ENCODE results near the gene AKT1S1. TPM values are rescaled to one million over a fixed set of nuclear protein-coding genes. Genes with fewer than 3 reads are reported as not detected.
A peak's percentile ranks its signal among the peaks of the same experiment; 100 is the strongest.

Gene AKT1S1
- total RNA-seq, 2 experiments from 2014 or later = 15.1 to 15.8 TPM

DNA sequence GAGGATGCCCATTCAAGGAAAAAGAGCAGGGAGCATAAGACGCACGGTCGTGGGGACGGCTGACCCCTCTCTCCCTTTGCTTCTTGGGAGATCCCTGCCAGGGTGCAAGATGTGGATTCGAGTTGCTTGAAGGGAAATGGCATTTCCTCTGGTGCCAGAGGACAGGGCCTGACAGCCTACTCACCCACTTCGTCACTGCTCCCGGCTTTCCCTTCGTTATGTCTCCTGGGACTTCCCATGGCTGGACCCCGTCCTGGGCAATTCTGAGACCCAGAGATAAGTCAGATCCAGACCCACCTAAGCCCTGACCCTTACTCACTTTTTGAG, 1.6 kb upstream of the AKT1S1 start:
- TF ChIP-seq, protein P1, sequence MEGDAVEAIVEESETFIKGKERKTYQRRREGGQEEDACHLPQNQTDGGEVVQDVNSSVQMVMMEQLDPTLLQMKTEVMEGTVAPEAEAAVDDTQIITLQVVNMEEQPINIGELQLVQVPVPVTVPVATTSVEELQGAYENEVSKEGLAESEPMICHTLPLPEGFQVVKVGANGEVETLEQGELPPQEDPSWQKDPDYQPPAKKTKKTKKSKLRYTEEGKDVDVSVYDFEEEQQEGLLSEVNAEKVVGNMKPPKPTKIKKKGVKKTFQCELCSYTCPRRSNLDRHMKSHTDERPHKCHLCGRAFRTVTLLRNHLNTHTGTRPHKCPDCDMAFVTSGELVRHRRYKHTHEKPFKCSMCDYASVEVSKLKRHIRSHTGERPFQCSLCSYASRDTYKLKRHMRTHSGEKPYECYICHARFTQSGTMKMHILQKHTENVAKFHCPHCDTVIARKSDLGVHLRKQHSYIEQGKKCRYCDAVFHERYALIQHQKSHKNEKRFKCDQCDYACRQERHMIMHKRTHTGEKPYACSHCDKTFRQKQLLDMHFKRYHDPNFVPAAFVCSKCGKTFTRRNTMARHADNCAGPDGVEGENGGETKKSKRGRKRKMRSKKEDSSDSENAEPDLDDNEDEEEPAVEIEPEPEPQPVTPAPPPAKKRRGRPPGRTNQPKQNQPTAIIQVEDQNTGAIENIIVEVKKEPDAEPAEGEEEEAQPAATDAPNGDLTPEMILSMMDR (IDR thresholded peaks at IDR 0.05) = no peak
- intact Hi-C loops (cut with DNase I, micrococcal nuclease) = loop anchor here (1.0 to 10.0 kb wide), 5 partner anchors 12 to 1244 kb away; partner anchors contain the start of genes AP2A1 (in 1 of the 2), ATF5 (in 1 of the 2), DBP (in 1 of the 2) and NUP62 (in 1 of the 2)
- H3K36me3 Mint-ChIP-seq (ENCODE audit: low read depth) = peaks cover 43% of the 10 kb centered on the region
- Histone ChIP-seq H3K27ac (ENCODE audit: low read depth in 1 of 2, low read length in 2 of 2) (peak overlapping the region; percentile 98 to 100), H3K27me3 (ENCODE audit: control insufficient read depth in 1 of 2, insufficient read depth in 2 of 2, low read length in 2 of 2) (no peaks in the 10 kb centered on the region), H3K4me1 (ENCODE audit: insufficient read depth, low read length) (peaks cover 32% of the 10 kb centered on the region), H3K9me3 (ENCODE audit: control insufficient read depth in 1 of 2, insufficient read depth in 1 of 2, low read length in 2 of 2) (peaks cover 0 to 3% of the 10 kb centered on the region in 2 experiments), H3K36me3 (ENCODE audit: insufficient read depth, low read length) (peaks cover 51% of the 10 kb centered on the region), H3K4me3 (ENCODE audit: low read length) (peak overlapping the region; percentile 88)
- ATAC-seq (ENCODE audit: poor library complexity) (no peak), DNase-seq (no peak)
- ChIA-PET POLR2A (interaction anchor here (3.1 to 3.7 kb wide), 2 partner anchors 19 to 50 kb away, joined by 15 to 41 read pairs; partner anchors contain the start of genes ATF5, IL4I1 and NUP62), CTCF (no interaction called here)
- H3K27ac Mint-ChIP-seq = no peak overlapping the region
- no peaks in the 10 kb centered on the region for H3K27me3 Mint-ChIP-seq
- no peak overlapping the region for H3K4me3 Mint-ChIP-seq
- peaks cover 18% of the 10 kb centered on the region for H3K4me1 Mint-ChIP-seq (ENCODE audit: low read depth)
- H3K9me3 Mint-ChIP-seq = no peaks in the 10 kb centered on the region

DNA sequence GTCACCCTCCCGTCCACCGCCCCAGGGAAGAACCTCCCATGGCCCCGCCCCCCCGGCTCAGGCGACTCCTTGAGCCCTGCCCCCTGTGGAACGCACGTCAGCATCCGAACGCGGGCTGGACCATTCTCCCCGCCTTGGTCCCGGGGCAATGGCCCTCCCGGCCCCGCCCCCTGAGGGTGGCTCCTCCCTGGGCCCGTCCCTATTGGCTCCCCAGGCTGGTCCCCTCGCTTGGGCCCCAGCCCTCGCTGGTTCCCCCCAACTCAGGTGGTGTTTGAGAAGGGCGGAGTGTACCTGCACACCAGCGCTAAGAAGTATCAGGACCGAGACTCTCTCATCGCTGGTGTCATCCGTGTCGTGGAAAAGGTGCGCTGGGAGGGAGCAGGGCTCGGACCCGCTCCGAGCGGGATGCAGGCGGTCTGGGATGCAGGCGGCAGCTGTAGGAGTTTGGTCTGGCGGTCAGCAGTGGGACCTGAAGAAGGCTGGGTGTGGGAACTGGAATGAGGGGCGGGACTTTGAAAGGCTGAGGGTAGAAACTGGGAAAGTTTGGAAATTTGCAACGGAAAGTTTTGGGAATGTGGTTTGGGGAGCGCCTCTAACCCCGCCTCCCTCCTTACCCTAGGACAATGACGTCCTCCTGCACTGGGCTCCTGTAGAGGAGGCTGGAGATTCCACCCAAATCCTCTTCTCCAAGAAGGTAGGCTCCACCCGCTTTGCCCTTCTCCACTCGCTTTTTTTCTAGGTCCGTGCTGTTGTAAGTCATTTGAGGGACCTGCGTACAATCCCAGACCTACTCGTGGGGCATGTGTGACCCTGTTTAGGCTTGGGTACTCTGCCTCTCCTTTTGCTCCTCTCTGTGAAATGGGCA, 956 bp upstream of the AKT1S1 start:
- Histone ChIP-seq H3K27me3 (ENCODE audit: control insufficient read depth in 1 of 2, insufficient read depth in 2 of 2, low read length in 2 of 2) (no peaks in the 10 kb centered on the region), H3K27ac (ENCODE audit: low read depth in 1 of 2, low read length in 2 of 2) (peak overlapping the region; percentile 98 to 100), H3K9me3 (ENCODE audit: control insufficient read depth in 1 of 2, insufficient read depth in 1 of 2, low read length in 2 of 2) (peaks cover 0 to 3% of the 10 kb centered on the region in 2 experiments), H3K36me3 (ENCODE audit: insufficient read depth, low read length) (peaks cover 45% of the 10 kb centered on the region), H3K4me3 (ENCODE audit: low read length) (peak overlapping the region; percentile 88), H3K4me1 (ENCODE audit: insufficient read depth, low read length) (peaks cover 32% of the 10 kb centered on the region)
- Mint-ChIP-seq H3K4me3 (no peak overlapping the region), H3K36me3 (ENCODE audit: low read depth) (peaks cover 37% of the 10 kb centered on the region), H3K9me3 (no peaks in the 10 kb centered on the region), H3K27me3 (no peaks in the 10 kb centered on the region), H3K4me1 (ENCODE audit: low read depth) (peaks cover 18% of the 10 kb centered on the region), H3K27ac (no peak overlapping the region)
- TF ChIP-seq, protein P1 (IDR thresholded peaks at IDR 0.05) = no peak
- ATAC-seq (ENCODE audit: poor library complexity) (peak; percentile 59), DNase-seq (peak; percentile 97 to 99 (median 97))
- ChIA-PET CTCF (interaction anchor here (0.6 to 2.0 kb wide), 3 partner anchors 12 to 160 kb away, joined by 3 to 8 read pairs (median 3); no protein-coding TSS in a partner anchor), POLR2A (interaction anchor here (0.7 to 3.7 kb wide), 19 partner anchors 11 to 885 kb away, joined by 3 to 63 read pairs (median 9); partner anchors contain the start of genes AP2A1, ATF5, FUZ and GYS1)
- intact Hi-C loops (cut with DNase I, micrococcal nuclease) = loop anchor here (1.0 to 10.0 kb wide), 8 partner anchors 11 to 1243 kb away; partner anchors contain the start of genes FUZ (in 2 of the 2), AP2A1 (in 1 of the 2), ATF5 (in 1 of the 2) and DBP (in 1 of the 2)

DNA sequence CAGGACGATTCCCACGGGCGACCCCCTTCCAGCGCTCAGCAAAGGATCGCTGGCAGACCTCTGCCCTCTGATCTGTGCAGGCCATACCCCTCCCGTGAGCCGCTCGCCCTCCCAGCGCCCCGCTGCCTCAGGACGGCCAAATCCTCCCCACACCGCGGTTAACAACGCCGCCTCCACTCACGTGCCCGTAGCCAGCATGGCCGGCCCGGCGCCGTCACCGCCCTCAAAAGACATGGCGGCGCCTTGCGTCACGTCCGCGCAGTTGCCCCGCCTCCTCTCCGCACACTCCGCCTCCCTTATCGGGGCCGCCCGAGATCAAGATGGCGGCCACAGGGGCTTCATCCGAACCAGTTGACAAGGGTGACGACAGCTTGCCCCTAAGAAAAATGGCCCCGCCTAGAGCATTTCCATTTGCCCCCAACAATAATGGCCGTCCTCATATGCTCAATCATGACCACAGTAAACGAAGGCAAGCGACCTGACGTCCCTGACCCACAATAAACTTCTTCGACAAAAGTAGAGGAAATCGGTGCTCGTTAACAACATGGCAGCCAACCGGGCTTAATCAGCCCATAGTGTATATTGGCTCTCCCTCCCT, 634 bp downstream of the AKT1S1 start:
- Histone ChIP-seq H3K27ac (ENCODE audit: low read depth in 1 of 2, low read length in 2 of 2) (peak overlapping the region; percentile 98 to 100), H3K9me3 (ENCODE audit: control insufficient read depth in 1 of 2, insufficient read depth in 1 of 2, low read length in 2 of 2) (no peaks in the 10 kb centered on the region), H3K4me3 (ENCODE audit: low read length) (peak overlapping the region; percentile 88), H3K4me1 (ENCODE audit: insufficient read depth, low read length) (peaks cover 39% of the 10 kb centered on the region), H3K27me3 (ENCODE audit: control insufficient read depth in 1 of 2, insufficient read depth in 2 of 2, low read length in 2 of 2) (no peaks in the 10 kb centered on the region), H3K36me3 (ENCODE audit: insufficient read depth, low read length) (peaks cover 30% of the 10 kb centered on the region)
- Mint-ChIP-seq H3K27me3 (no peaks in the 10 kb centered on the region), H3K4me1 (ENCODE audit: low read depth) (peaks cover 23% of the 10 kb centered on the region), H3K36me3 (ENCODE audit: low read depth) (peaks cover 26% of the 10 kb centered on the region), H3K27ac (no peak overlapping the region), H3K9me3 (no peaks in the 10 kb centered on the region), H3K4me3 (no peak overlapping the region)
- intact Hi-C loops (cut with DNase I, micrococcal nuclease) = loop anchor here (1.0 to 10.0 kb wide), 9 partner anchors 9 to 1242 kb away; partner anchors contain the start of genes FUZ (in 2 of the 2), AP2A1 (in 1 of the 2), ATF5 (in 1 of the 2) and DBP (in 1 of the 2)
- ATAC-seq (ENCODE audit: poor library complexity) (peak; percentile 62), DNase-seq (peak; percentile 94 to 100 (median 98))
- ChIA-PET POLR2A (interaction anchor here (0.6 to 3.7 kb wide), 25 partner anchors 9 to 883 kb away, joined by 3 to 63 read pairs (median 8); partner anchors contain the start of genes AP2A1, ATF5, FUZ and GYS1), CTCF (interaction anchor here (1.0 to 2.0 kb wide), 2 partner anchors 14 to 53 kb away, joined by 3 to 8 read pairs; no protein-coding TSS in a partner anchor)
- TF ChIP-seq, protein P1 (IDR thresholded peaks at IDR 0.05) = no peak
